ENCODE results near the gene BTN2A1. TPM values are rescaled to one million over a fixed set of nuclear protein-coding genes. Genes with fewer than 3 reads are reported as not detected.

The BTN2A1 gene
- total RNA-seq, 1 experiment from 2014 or later, result 11.2 TPM

DNA sequence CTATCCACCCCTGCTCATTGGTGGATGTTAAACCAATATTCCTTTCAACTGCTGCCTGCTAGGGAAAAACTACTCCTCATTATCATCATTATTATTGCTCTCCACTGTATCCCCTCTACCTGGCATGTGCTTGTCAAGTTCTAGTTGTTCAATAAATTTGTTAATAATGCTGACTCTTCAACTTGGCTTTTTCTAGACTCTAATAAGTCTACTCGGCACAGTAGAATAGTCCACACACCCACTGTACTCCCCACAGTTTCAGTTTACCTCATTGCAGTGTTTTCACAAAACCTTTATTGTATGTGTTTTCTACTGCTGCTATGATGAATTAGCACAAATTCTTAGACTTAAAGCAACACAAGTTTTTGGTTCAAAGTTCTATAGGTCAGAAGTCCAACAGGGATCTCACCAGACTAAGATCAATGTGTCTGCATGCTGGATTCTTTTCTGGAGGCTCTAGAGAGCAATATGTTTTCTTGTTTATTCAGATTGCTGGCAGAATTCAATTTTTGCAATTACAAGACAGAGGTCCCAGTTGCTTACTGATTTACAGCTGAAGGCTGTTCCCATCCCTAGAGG is 42.6 kb upstream of the BTN2A1 start:
- no peaks in the 10 kb centered on the region for H3K9me2 ChIP-seq (ENCODE audit: insufficient read depth)
- intact Hi-C loops (cut with micrococcal nuclease), result no loop called here
- H3K79me2 ChIP-seq (ENCODE audit: insufficient read depth, low read length), result no peaks in the 10 kb centered on the region
- CTCF ChIA-PET, result no interaction called here
- no peaks in the 10 kb centered on the region for H3K36me3 ChIP-seq (ENCODE audit: control insufficient read depth in 1 of 2, insufficient read depth in 2 of 2, low read length in 2 of 2)
- POLR2A ChIA-PET, result no interaction called here
- no peak overlapping the region for H2AFZ ChIP-seq (ENCODE audit: low read depth, low read length, poor library complexity, severe bottlenecking)
- H3K27me3 ChIP-seq (ENCODE audit: insufficient read depth, low read length), result no peaks in the 10 kb centered on the region
- no peak overlapping the region for H3K4me3 ChIP-seq (replicated peaks in 1 of 2; ENCODE audit: low read depth in 1 of 2, low read length in 2 of 2)
- DNase-seq (ENCODE audit: low read depth, low spot score) (no peak), ATAC-seq (no peak)
- no peak overlapping the region for H3K27ac ChIP-seq (ENCODE audit: low read depth, low read length)
- RAD21 ChIA-PET (ENCODE audit: low non-redundant PET in 1 of 2, low total read pairs in 2 of 2, uncharacterized antibody in 2 of 2, unreplicated experiment in 2 of 2), result no interaction called here
- no peak for TF ChIP-seq RAD21 (IDR thresholded peaks at IDR 0.05; ENCODE audit: low read depth)
- H4K20me1 ChIP-seq (ENCODE audit: insufficient read depth), result no peaks in the 10 kb centered on the region
- peaks cover 0 to 7% of the 10 kb centered on the region in 2 experiments; a peak in 1 of 4 replicates for H3K9me3 ChIP-seq (ENCODE audit: control insufficient read depth in 1 of 2, insufficient read depth in 1 of 2, low read depth in 1 of 2, low read length in 2 of 2)
- H3K9ac ChIP-seq (ENCODE audit: low read length), result no peak overlapping the region
- peaks cover 0 to 6% of the 10 kb centered on the region in 2 experiments; a peak in 1 of 4 replicates for H3K4me1 ChIP-seq (ENCODE audit: control insufficient read depth in 1 of 2, insufficient read depth in 2 of 2, low read length in 2 of 2)
- no TSS peak for BruUV-seq (replicated peaks)
- H3K4me2 ChIP-seq (ENCODE audit: low read length), result no peak overlapping the region

DNA sequence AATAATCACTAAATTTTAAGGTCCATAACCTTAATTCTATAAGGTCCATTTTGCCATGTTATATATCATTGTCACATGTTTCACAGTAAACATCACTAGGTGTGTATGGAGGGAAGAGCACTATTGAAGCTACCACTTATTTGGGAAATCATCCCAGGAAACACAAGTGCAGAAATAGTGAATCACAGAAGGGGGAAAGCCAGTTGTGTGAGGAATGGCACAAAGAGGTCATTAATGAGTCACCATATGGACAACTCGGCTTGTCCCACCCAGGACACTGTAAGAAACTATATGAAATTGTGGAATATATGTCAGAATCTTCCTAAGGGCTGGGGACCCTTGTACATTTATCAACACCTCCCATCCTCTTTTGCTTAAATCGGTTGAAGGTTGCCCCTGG is 42.0 kb upstream of the BTN2A1 start:
- no peaks in the 10 kb centered on the region for H4K20me1 ChIP-seq (ENCODE audit: insufficient read depth)
- H3K9me2 ChIP-seq (ENCODE audit: insufficient read depth), result no peaks in the 10 kb centered on the region
- DNase-seq (ENCODE audit: low read depth, low spot score) (no peak), ATAC-seq (no peak)
- TF ChIP-seq ZFX (IDR thresholded peaks at IDR 0.05) (no peak), FOSL1 (IDR thresholded peaks at IDR 0.05; ENCODE audit: low read depth) (0 out of 2 replicates have a peak, but pooled peaks have one; percentile 10)
- ChIA-PET POLR2A (no interaction called here), CTCF (no interaction called here), RAD21 (ENCODE audit: low non-redundant PET in 1 of 2, low total read pairs in 2 of 2, uncharacterized antibody in 2 of 2, unreplicated experiment in 2 of 2) (interaction anchor here in 1 of 2 experiments (0.5 kb wide), 1 partner anchor 30 kb away, joined by 4 read pairs; no protein-coding TSS in a partner anchor)
- H3K9ac ChIP-seq (ENCODE audit: low read length), result no peak overlapping the region
- H3K4me3 ChIP-seq (replicated peaks in 1 of 2; ENCODE audit: low read depth in 1 of 2, low read length in 2 of 2), result no peak overlapping the region
- no peak overlapping the region for H3K27ac ChIP-seq (ENCODE audit: low read depth, low read length)
- peaks cover 0 to 9% of the 10 kb centered on the region in 2 experiments; a peak in 3 of 4 replicates for H3K4me1 ChIP-seq (ENCODE audit: control insufficient read depth in 1 of 2, insufficient read depth in 2 of 2, low read length in 2 of 2)
- intact Hi-C loops (cut with micrococcal nuclease), result no loop called here
- BruUV-seq (replicated peaks), result no TSS peak
- H2AFZ ChIP-seq (ENCODE audit: low read depth, low read length, poor library complexity, severe bottlenecking), result no peak overlapping the region
- no peaks in the 10 kb centered on the region for H3K79me2 ChIP-seq (ENCODE audit: insufficient read depth, low read length)
- H3K36me3 ChIP-seq (ENCODE audit: control insufficient read depth in 1 of 2, insufficient read depth in 2 of 2, low read length in 2 of 2), result no peaks in the 10 kb centered on the region
- peak overlapping the region; percentile 13; the same call in 1 of the 2 replicates for H3K4me2 ChIP-seq (ENCODE audit: low read length)
- H3K27me3 ChIP-seq (ENCODE audit: insufficient read depth, low read length), result no peaks in the 10 kb centered on the region
- peaks cover 0 to 7% of the 10 kb centered on the region in 2 experiments; a peak in 1 of 4 replicates for H3K9me3 ChIP-seq (ENCODE audit: control insufficient read depth in 1 of 2, insufficient read depth in 1 of 2, low read depth in 1 of 2, low read length in 2 of 2)
